H1 (cell line): Measurements from ENCODE around the gene LRRC28. TPM values are rescaled to one million over a fixed set of nuclear protein-coding genes. Genes with fewer than 3 reads are reported as not detected.

Source experiments
- HDAC2 ChIP-seq, 2 experiments: fragments of 300-600 bp in 1 of 2; sonication (generic) in 1 of 2; IDR thresholded peaks; 2 replicates each; pipeline ENCODE4 v1.6.1; 2011 to 2012; ENCODE audit warnings: low read depth in 2 of 2, low read length in 2 of 2, mild to moderate bottlenecking in 2 of 2, moderate library complexity in 2 of 2, borderline replicate concordance in 1 of 2, inconsistent platforms in 1 of 2
- KDM5A ChIP-seq: fragments of 200-600 bp; IDR thresholded peaks from 2 replicates; pipeline ENCODE4 v1.7.1; 2012; ENCODE audit warnings: mild to moderate bottlenecking, low read length, inconsistent platforms, mixed read lengths
- PHF8 ChIP-seq: fragments of 200-600 bp; sonication (generic); conservative IDR thresholded peaks from 2 replicates; pipeline ENCODE4 v1.7.1; 2012; ENCODE audit warnings: low read depth, mild to moderate bottlenecking, inconsistent platforms, low read length, moderate library complexity
- polyA plus RNA-seq, 7 experiments: library from polyadenylated mRNA; depleted of rRNA in 3 of 7; stranded (reverse) in 5 of 7; unstranded in 2 of 7; fragments of >200 nt in 5 of 7; fragments of 200-250 nt in 2 of 7; gene quantifications; 1 replicate in 5 of 7; 2 replicates in 1 of 7; 4 replicates in 1 of 7; pipeline versions ENCODE4 v1.2.1 to v1.2.3, GENCODE V29; 2011 to 2013; ENCODE audit warnings: missing spikeins in 2 of 7, mixed read lengths in 2 of 7
- total RNA-seq: library from RNA; stranded (reverse); fragmentation: NEBNext Ultra II Directional; extraction: Animal tissue kit (Norgen Biotek cat#: 25700); gene quantifications from 2 replicates; pipeline ENCODE4 v1.2.1, GENCODE V29; 2021

Gene LRRC28
- total and polyA plus RNA-seq, 2 of the 8 experiments (the other 6 are each of a cell fraction or from before 2014, with no cell fraction given) = 20.2 to 23.3 TPM

DNA sequence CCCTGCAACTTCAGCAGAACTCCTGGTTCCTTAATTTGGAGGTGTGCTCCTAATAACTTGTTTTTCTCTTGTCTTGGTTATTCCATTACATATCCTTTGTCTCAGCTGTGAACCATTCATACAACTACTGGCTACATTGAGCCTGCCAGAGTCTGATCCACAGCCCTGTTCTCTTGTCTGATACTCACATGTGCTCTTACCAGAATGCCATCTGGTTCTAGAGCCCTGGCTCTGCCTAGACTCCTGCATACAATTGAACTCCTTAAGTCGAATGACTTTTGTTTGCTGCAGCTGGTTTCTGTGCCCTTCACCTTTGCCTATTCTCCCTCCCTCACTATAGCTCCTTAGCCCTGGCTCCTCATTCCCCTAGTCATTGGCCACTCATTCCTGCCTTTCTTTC lies 85.5 kb downstream of the LRRC28 start (continued):
- TF ChIP-seq PHF8 (no peak), KDM5A (no peak), HDAC2 (IDR thresholded peaks at IDR 0.05; ENCODE audit: borderline replicate concordance in 1 of 2, low read depth in 2 of 2, low read length in 2 of 2) (no peak)
